Stimulated activated CD8-positive, alpha-beta memory T cell treated with anti-CD3 and anti-CD28 coated beads, Interleukin-12 subunit alpha, Interleukin-12 subunit beta, amount 100 ng/mL, for 4 hours (primary cell): ENCODE data around the gene KRTAP10-9.
"Not testable (repeated sequence)": the region's sequence is repeated elsewhere in the genome, so short reads cannot be mapped to it uniquely, and the experiment has no call there.

Experiments
- DNase-seq: peaks from one replicate; pipeline ENCODE4 v3.0.0-alpha.2; 2020; ENCODE audit warnings: low read depth

KRTAP10-9 gene

DNA sequence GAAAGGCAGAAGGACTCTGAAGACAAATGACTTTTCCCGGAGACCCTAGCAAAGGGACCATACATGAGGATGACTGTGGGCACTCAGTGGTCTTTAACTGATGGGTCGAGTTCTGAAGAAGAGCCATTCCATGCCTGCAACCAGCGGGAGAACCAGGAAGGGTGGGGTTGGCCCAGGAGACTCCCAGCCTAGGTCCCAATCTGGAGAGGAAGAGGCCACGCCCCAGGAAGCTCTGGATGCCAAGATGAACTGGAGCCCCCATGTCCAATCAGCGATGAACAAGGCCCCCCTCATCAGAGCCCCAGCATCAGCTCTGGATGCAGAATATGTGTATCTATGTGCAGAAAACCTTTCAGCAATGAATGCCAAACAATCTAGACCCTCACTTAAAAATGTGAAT, 13.9 kb downstream of the KRTAP10-9 start:
- no peak for DNase-seq

DNA sequence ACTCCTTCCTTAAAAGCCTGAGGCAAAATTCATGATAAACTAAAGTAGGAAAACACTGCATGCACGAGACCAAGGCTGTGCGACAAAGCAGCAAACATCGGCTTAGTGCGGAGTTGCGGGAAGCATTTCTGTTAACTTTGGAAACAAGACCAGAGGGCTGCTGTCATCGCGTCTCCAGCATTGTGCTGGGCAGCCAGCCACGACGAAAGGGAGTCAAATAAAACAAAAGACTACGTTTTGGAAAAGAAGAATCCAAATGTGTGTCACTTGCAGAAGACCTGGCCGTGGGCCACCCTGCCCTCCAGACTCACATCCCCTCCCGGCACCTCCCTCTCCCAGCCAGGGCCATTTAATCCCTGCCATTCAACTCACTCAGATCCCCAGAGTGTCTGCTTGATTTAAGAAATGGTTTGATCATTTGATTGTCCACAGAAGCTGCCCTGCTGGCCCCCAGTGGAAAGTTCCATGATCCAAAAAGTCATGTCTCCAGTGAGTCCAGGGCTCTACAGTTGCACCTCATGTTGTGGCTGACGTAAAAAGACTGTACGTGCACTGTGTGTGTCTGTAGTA, 16.9 kb downstream of the KRTAP10-9 start:
- no peak for DNase-seq

DNA sequence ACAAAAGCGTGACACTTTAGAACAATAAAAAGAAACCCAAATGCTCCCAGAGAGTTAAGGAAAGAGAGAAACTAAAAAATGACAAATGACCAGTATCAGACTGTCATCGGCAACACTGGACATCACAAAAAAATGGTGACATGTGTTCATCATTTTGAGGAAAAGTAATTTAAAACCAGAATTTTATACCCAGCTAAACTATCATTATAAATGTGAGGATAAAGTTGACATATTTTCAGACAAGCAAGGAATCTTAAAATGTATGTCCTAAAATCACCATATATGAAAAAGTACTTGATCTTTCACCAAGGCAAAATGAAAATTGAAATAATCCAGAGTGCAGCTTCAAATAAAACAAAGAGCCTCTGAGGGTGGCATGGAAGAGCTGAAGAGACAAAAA, 18.0 kb downstream of the KRTAP10-9 start:
- no peak for DNase-seq

GRCh38 chr21:44646366-44647221, 19.7 kb downstream of the KRTAP10-9 start, which contains the start of gene KRTAP10-11:
Gene KRTAP10-11 (plus strand): TSS chr21:44646414. CDS start chr21:44646459, 45 bp downstream.
- not testable (repeated sequence) for DNase-seq

DNA sequence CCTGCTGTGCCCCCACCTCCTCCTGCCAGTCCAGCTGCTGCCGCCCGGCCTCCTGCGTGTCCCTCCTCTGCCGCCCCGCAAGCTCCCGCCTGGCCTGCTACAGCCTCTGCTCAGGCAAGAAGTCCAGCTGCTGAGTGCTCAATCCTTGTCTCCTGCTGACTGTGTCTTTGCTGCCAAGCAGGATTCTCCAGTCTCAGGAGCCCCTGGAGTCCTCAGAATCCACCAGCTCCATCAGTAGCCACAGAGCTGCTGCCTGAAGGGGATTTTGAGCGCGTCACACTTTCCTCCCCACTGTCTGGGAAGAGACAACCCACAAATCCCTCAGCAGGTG, 20.3 kb downstream of the KRTAP10-9 start:
- no peak for DNase-seq

GRCh38 chr21:44648557-44649311, 21.8 kb downstream of the KRTAP10-9 start:
- no peak for DNase-seq

DNA sequence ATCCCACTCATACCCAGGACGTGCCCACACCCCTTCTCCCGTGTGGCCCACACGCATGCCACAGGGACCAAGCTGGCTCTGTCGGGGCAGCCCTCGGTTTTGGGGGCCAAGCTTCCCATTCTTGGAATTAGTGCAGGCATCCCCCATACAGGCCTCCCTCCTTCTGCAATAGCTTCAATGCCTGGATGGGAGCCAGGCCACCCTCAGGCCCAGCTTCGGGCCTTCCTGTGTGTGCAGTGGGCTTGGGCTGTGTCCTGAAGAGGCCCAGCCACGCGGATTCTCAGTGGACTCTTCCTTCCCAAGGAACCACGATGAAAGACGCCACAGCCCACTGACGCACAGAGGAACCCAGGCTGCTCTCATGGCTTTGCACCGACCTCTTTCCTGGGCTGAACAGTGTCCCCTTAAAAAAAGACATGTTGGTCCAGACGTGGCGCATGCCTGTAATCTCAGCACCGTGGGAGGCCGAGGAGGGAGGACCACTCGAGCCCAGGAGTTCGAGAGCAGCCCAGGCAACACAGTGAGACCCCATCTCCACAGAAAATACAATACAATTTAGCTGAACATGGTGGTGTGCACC, 22.7 kb downstream of the KRTAP10-9 start:
- DNase-seq = no peak

DNA sequence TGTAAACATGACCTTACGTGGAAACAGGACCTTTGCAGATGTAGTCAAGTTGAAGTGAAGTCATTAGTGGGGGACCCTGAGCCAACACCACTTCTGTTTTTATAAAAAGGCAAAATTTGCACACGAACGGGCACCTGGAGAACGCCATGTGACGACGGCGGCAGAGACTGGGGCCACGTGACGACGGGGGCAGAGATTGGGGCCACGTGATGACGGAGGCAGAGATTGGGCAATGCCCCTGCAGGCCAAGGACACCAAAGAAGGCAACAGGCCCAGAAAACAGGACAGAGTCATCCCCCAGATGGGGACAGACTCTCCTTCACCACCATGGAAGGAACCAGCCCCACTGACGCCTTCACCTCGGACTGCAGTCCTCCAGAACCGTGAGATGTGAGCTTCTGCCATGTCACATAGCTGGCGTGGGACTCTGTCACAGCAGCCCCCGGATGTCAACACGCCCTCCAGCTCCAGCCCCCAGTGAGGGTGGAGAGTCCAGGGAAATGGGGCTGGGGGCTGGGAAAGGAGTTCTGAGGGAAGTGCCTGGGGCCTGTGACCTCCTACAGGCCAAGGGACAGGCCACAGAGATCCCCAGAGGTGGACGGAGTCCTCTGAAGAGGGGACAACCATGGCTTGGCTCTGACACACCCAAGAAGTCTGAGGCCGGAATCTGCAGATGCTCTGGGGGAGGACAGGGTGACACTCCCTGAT, 23.5 kb downstream of the KRTAP10-9 start:
- DNase-seq = no peak

- no peak for DNase-seq
Measured at GRCh38 chr21:44650973-44651675, 24.2 kb downstream of the KRTAP10-9 start.

- no peak for DNase-seq
Measured at GRCh38 chr21:44653123-44653522, 26.2 kb downstream of the KRTAP10-9 start.

GRCh38 chr21:44653656-44654575, 27.0 kb downstream of the KRTAP10-9 start:
- peak; percentile 17 for DNase-seq

DNA sequence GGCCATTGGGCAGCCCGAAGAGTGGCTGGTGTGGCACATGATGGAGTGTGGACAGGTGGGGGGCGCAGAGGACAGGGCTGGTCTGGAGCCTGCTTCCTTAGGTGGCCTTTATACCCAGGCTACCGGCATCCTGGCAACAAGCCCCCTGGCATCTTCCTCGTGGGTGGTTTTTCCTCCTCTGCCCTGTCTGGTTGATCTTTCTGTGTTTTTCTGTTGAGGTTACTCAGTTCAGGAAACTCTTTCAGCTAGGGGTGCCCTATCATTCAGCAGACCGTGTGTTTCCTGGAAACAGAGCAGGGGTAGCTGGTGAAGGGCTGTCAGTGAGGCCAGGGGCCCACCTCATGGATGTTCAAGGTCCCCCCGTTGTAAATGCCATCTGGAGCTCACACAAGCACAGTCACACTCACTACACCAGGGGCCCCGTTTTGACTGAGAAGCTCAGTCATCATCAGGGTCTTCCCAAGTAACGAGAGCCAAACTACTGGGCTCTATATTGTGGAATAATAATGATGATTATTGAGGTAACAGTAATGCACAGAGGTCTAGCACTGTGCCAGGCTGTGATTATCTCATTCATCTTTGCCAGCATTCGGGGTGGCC, 27.8 kb downstream of the KRTAP10-9 start, which contains the start of gene KRTAP12-4:
TSS of gene KRTAP12-4 (minus strand) at position 84 of the 600 bp plus-strand sequence. CDS start at position 39, 45 bp downstream.
- no peak for DNase-seq

GRCh38 chr21:44656868-44657267, 30.0 kb downstream of the KRTAP10-9 start:
- DNase-seq = no peak

GRCh38 chr21:44657635-44658540, 31.0 kb downstream of the KRTAP10-9 start, which contains the start of gene KRTAP12-3:
Gene KRTAP12-3 (plus strand): TSS chr21:44657932. CDS start chr21:44657980, 48 bp downstream.
- no peak for DNase-seq

DNA sequence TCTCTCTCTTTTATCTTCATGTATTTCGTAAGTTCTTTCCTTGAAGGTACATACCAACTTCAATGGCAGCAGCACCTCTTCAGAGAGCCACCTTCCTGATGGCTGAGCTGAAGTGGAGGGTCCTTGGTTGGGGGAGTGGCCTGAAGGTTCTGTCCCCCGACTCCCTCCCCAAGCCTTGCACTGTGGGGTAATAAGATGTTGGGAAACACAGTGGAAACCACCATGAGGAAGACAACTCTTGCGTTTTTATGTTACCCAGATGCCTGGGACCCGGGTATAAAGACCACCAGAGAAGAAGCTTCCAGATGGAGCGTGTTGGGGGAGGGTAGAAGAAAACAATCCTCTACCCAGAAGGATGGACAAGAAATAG, 31.6 kb downstream of the KRTAP10-9 start:
- no peak for DNase-seq

GRCh38 chr21:44658913-44659595, 32.2 kb downstream of the KRTAP10-9 start:
- DNase-seq = no peak

DNA sequence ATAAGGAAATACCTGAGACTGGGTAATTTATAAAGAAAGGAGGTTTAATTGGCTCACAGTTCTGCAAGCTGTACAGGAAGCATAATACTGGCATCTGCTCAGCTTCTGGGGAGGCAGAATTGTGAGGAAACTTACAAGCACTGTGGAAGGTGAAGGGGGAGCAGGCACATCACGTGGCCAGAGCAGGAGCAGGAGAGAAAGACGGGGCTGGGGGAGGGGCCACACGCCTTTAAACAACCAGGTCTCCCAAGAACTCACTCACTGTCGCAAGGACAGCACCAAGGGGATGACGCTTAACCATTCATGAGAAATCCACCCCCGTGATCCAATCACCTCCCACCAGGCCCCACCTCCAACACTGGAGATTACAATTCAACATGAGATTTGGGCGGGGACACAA, 34.7 kb downstream of the KRTAP10-9 start:
- not testable (repeated sequence) for DNase-seq

DNA sequence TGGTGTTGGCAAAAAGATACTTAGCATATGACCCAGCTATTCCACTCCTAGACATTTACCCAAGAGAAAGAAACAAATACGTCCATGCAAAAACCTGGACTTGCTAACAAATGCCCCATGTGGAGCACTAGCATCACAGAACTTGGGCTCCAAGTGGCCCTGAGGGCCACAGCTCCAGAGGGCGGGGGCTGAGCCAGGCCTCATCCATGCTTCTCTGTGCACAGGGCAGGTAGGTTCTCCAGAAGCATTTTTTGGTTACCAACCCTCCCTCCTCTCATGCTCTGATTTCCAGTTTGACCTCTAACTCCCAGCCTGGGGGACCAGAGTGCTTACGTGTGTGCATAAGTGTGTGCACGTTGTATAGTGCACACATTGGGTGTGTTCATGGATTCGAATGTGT, 37.8 kb downstream of the KRTAP10-9 start:
- no peak for DNase-seq
